Activated B cell treated with CpG ODN at 0.5 μM for 24 hours (primary cell): Measurements from ENCODE around the gene CACNA2D3. TPM values are rescaled to one million over a fixed set of nuclear protein-coding genes. Genes with fewer than 3 reads are reported as not detected.

ENCODE experiments used
- ATAC-seq: fragments of 200-7000 bp; cut with Tn5 transposase; one replicate; pipeline ENCODE4 v1.10.0; 2021; ENCODE audit warnings: low read depth, mild to moderate bottlenecking, moderate library complexity
- CTCF ChIA-PET: fragments of 350-600 bp; sonication (Branson Sonifier 250); formaldehyde crosslinking; loops from one replicate; lab custom pipeline; 2021; ENCODE audit warnings: antibody characterized with exemption; lab: Charles Lee
- POLR2A ChIA-PET: fragments of 350-600 bp; sonication (Branson Sonifier 250); formaldehyde crosslinking; loops from one replicate; lab custom pipeline; 2021; ENCODE audit warnings: antibody characterized with exemption; lab: Charles Lee
- DNase-seq: peaks from one replicate; pipeline ENCODE4 v3.0.0; 2022
- H3K27ac Mint-ChIP-seq: one replicate; pipeline ENCODE4 v1.8.0; 2020; ENCODE audit warnings: mixed read lengths
- H3K27me3 Mint-ChIP-seq: one replicate; pipeline ENCODE4 v1.8.0; 2021; ENCODE audit warnings: mixed read lengths
- H3K36me3 Mint-ChIP-seq: one replicate; pipeline ENCODE4 v1.8.0; 2021; ENCODE audit warnings: low read depth, mixed read lengths
- H3K4me1 Mint-ChIP-seq: one replicate; pipeline ENCODE4 v1.8.0; 2021; ENCODE audit warnings: mixed read lengths
- H3K4me3 Mint-ChIP-seq: one replicate; pipeline ENCODE4 v1.8.0; 2020; ENCODE audit warnings: mild to moderate bottlenecking, mixed read lengths
- H3K9me3 Mint-ChIP-seq: one replicate; pipeline ENCODE4 v1.8.0; 2020; ENCODE audit warnings: mixed read lengths
- intact Hi-C: fragments of 100-400 bp; cut with micrococcal nuclease; formaldehyde crosslinking; loops from one replicate; pipeline ENCODE4 v1.15.1; 2024
- total RNA-seq: library from RNA; stranded (reverse); gene quantifications from 2 replicates; pipeline ENCODE4 v1.2.3, GENCODE V29; 2022
- TF ChIP-seq, protein P1 (sequence below): fragments of 200-600 bp; IDR thresholded peaks from one replicate; pipeline ENCODE4 v1.8.0; 2022; ENCODE audit warnings: antibody characterized with exemption, mild to moderate bottlenecking

The CACNA2D3 gene
- total RNA-seq, 1 donor from 2014 or later = not detected

DNA sequence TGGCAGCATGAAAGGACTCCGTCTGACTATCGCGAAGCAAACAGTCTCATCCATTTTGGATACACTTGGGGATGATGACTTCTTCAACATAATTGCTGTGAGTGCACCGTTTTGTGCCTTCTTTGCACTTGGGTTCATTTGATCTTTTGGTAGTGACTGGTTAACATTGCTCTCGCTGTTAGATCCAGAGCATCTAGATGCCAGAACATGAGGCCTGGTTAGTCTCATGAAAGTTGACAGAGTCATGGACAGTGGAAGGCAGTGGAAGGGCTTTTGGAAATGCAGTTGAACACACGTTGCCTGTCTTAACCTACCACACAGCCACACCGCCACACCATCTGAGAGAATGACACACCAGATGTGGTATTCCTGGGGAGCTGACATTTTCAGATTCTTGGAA, 447.7 kb downstream of the CACNA2D3 start:
- H3K27ac Mint-ChIP-seq = no peak overlapping the region
- ChIA-PET POLR2A (no interaction called here), CTCF (no interaction called here)
- H3K27me3 Mint-ChIP-seq = no peaks in the 10 kb centered on the region
- H3K4me1 Mint-ChIP-seq = no peaks in the 10 kb centered on the region
- TF ChIP-seq, protein P1, sequence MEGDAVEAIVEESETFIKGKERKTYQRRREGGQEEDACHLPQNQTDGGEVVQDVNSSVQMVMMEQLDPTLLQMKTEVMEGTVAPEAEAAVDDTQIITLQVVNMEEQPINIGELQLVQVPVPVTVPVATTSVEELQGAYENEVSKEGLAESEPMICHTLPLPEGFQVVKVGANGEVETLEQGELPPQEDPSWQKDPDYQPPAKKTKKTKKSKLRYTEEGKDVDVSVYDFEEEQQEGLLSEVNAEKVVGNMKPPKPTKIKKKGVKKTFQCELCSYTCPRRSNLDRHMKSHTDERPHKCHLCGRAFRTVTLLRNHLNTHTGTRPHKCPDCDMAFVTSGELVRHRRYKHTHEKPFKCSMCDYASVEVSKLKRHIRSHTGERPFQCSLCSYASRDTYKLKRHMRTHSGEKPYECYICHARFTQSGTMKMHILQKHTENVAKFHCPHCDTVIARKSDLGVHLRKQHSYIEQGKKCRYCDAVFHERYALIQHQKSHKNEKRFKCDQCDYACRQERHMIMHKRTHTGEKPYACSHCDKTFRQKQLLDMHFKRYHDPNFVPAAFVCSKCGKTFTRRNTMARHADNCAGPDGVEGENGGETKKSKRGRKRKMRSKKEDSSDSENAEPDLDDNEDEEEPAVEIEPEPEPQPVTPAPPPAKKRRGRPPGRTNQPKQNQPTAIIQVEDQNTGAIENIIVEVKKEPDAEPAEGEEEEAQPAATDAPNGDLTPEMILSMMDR = no peak
- DNase-seq (no peak), ATAC-seq (no peak)
- no peaks in the 10 kb centered on the region for H3K9me3 Mint-ChIP-seq
- H3K36me3 Mint-ChIP-seq = no peaks in the 10 kb centered on the region
- intact Hi-C loops = no loop called here
- no peak overlapping the region for H3K4me3 Mint-ChIP-seq

DNA sequence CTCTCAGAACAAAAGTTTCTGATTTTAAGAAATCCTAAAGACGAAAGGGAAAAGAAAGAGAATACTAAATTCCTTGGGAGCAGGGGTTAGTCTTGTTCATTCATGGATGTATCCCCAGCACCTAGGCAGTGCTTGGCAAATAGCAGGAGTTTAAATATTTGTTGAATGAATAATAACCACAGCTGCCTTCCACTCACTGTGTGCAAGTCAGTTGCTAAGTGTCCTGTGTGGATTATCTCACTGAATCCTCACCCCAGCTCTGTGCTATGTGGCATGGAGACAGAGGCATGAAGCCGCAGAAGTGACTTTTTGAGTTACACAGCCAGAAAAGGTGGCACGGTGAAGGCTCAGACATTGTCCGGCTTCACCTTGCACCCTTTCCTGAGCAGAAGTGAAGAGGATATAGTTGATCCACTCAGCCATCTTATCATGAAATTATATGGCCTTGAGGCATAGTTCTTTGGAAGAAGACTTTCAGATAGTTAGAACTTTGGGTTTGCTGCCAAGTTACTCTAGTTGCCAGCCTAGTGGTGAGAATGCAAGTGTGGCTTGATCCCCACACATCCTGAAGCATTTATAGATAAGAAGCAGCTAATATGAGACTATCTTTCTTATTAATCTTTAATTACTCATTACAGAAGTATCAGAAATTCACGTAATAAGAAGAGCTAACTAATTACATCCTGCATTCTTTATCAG, 450.0 kb downstream of the CACNA2D3 start:
- no peaks in the 10 kb centered on the region for H3K9me3 Mint-ChIP-seq
- intact Hi-C loops = no loop called here
- CTCF ChIA-PET = no interaction called here
- POLR2A ChIA-PET = no interaction called here
- no peak overlapping the region for H3K4me3 Mint-ChIP-seq
- no peak for ATAC-seq
- H3K27me3 Mint-ChIP-seq = no peaks in the 10 kb centered on the region
- DNase-seq = no peak
- H3K36me3 Mint-ChIP-seq = no peaks in the 10 kb centered on the region
- H3K4me1 Mint-ChIP-seq = no peaks in the 10 kb centered on the region
- TF ChIP-seq, protein P1 = no peak
- H3K27ac Mint-ChIP-seq = no peak overlapping the region

DNA sequence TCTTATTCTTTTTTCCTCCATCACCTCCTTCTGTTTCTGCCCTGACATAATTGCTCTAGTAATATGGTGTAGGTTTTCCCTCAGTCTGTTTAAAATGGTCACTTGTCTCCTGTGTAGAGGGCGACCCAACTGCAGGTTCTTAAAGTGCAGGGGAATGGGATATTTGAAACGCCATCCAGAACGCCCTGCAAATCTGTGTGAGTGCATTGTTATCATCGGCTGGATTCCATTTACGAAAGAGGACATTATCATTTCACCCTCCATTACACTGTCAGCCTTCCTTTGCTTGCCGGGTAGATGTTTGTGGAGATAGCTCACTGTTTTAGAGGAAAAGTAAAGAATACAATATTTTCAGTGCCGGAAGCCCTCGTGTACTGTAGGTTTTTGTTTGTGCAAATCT, 451.5 kb downstream of the CACNA2D3 start:
- H3K9me3 Mint-ChIP-seq = no peaks in the 10 kb centered on the region
- no peak overlapping the region for H3K27ac Mint-ChIP-seq
- POLR2A ChIA-PET = no interaction called here
- intact Hi-C loops = no loop called here
- H3K4me3 Mint-ChIP-seq = no peak overlapping the region
- no peak for DNase-seq
- H3K4me1 Mint-ChIP-seq = no peaks in the 10 kb centered on the region
- no peak for ATAC-seq
- H3K27me3 Mint-ChIP-seq = no peaks in the 10 kb centered on the region
- TF ChIP-seq, protein P1 = no peak
- H3K36me3 Mint-ChIP-seq = no peaks in the 10 kb centered on the region
- CTCF ChIA-PET = no interaction called here

DNA sequence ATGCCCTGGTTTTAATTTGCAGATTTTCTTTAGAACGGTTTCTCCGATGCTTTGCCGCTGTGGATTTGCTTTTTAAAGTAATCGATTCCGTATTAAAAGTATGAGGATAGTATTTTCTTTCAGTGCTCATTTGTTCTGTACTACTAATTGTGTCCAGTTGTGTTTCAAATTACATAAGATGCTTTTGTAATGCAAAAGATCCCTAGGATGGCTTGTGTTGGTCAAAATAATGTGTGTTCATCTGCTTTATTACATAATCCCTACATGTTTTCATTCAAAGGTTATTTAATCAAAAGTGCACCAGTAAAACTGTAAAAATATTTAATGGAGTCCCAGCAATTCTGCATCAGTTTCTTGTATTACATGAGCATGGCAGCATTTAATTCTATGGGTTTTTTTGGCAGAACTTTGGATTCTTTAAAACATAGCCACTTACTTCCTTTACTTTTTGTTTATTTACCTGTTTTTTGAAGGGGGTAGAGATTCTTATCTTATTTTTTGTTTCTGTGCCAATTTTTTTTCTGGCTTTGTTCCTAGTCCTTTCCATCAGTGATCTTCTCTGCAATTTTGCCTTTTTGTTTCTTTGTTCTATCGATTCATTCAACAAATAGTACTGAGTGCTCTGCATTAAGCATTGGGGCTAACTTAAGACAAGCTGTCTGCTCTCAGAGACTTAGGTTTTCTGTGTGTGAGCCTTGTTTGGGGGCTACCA, 452.7 kb downstream of the CACNA2D3 start:
- Mint-ChIP-seq H3K36me3 (no peaks in the 10 kb centered on the region), H3K27ac (no peak overlapping the region), H3K27me3 (no peaks in the 10 kb centered on the region), H3K4me3 (no peak overlapping the region), H3K4me1 (no peaks in the 10 kb centered on the region), H3K9me3 (no peaks in the 10 kb centered on the region)
- TF ChIP-seq, protein P1 = no peak
- DNase-seq = no peak
- ChIA-PET POLR2A (no interaction called here), CTCF (no interaction called here)
- ATAC-seq = no peak
- intact Hi-C loops = no loop called here

DNA sequence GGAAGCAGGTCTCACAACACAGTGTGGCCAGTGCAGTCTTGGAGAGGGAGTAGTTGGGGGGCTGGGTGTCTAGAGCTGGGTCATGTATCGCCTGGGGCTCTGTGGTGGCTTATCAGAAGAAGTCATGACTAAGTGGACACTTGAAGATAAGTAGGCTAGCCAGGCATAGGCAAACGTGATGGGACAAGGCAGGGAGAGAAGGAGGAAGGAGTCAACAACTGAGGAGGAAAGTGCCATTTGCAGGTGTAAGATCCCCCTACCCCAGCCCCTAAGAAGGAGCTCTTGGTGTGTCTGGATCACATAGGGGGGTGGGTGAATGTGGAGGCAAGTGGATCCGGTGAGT, 453.2 kb downstream of the CACNA2D3 start:
- Mint-ChIP-seq H3K27ac (no peak overlapping the region), H3K36me3 (no peaks in the 10 kb centered on the region), H3K4me3 (no peak overlapping the region), H3K4me1 (no peaks in the 10 kb centered on the region), H3K27me3 (no peaks in the 10 kb centered on the region), H3K9me3 (no peaks in the 10 kb centered on the region)
- DNase-seq = no peak
- POLR2A ChIA-PET = no interaction called here
- CTCF ChIA-PET = no interaction called here
- ATAC-seq = no peak
- intact Hi-C loops = no loop called here
- TF ChIP-seq, protein P1 = no peak
